Measurements from ENCODE around the gene SMYD3.

DNA sequence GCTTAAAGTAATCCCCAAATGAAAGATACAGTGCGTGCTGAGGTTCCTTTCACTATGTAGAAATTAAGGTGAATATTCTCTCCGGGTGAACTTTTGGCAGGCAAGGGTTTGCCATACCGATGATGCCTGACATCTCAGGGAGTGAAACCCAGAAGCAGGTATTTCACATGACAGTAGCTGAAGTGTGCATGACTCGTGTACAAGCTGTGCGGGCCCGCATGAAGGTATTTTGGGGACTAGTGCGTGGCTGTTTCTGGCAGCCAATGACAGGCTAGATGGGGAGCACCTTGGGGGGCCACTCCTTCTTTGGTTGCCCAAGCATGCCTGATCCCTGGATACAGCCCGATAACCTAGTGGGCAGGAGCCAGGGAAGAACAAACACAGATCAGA is 569.0 kb downstream of the SMYD3 start:
- TF ChIP-seq, protein P1, sequence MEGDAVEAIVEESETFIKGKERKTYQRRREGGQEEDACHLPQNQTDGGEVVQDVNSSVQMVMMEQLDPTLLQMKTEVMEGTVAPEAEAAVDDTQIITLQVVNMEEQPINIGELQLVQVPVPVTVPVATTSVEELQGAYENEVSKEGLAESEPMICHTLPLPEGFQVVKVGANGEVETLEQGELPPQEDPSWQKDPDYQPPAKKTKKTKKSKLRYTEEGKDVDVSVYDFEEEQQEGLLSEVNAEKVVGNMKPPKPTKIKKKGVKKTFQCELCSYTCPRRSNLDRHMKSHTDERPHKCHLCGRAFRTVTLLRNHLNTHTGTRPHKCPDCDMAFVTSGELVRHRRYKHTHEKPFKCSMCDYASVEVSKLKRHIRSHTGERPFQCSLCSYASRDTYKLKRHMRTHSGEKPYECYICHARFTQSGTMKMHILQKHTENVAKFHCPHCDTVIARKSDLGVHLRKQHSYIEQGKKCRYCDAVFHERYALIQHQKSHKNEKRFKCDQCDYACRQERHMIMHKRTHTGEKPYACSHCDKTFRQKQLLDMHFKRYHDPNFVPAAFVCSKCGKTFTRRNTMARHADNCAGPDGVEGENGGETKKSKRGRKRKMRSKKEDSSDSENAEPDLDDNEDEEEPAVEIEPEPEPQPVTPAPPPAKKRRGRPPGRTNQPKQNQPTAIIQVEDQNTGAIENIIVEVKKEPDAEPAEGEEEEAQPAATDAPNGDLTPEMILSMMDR (IDR thresholded peaks at IDR 0.05): no peak
- TF ChIP-seq, protein P2, sequence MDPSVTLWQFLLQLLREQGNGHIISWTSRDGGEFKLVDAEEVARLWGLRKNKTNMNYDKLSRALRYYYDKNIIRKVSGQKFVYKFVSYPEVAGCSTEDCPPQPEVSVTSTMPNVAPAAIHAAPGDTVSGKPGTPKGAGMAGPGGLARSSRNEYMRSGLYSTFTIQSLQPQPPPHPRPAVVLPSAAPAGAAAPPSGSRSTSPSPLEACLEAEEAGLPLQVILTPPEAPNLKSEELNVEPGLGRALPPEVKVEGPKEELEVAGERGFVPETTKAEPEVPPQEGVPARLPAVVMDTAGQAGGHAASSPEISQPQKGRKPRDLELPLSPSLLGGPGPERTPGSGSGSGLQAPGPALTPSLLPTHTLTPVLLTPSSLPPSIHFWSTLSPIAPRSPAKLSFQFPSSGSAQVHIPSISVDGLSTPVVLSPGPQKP (IDR thresholded peaks at IDR 0.05; ENCODE audit: low read depth, low read length): no peak
